T-helper 22 cell (primary cell): ENCODE results near the gene MAN1C1.
"Not testable (repeated sequence)": the region's sequence is repeated elsewhere in the genome, so short reads cannot be mapped to it uniquely, and the experiment has no call there.

Source experiments
- DNase-seq: peaks from one replicate; pipeline ENCODE4 v3.0.0-alpha.2; 2020; ENCODE audit warnings: low read depth

The MAN1C1 gene

DNA sequence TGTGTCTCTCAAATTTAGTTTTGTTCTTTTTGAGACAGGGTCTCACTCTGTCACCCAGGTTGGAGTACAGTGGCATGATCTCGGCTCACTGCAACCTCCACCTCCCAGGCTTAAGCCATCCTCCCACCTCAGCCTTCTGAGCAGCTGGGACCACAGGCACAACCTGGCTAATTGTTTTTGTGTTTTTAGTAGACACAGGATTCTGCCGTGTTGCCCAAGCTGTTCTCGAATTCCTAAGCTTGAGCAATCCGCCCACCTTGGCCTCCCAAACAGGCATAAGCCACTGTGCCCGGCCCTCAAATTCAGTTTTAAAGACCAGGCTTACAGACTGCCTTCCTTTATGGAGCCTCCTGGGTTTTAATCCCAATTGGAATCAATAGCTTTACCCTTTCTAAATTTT, 99.7 kb downstream of the MAN1C1 start:
- DNase-seq = no peak

DNA sequence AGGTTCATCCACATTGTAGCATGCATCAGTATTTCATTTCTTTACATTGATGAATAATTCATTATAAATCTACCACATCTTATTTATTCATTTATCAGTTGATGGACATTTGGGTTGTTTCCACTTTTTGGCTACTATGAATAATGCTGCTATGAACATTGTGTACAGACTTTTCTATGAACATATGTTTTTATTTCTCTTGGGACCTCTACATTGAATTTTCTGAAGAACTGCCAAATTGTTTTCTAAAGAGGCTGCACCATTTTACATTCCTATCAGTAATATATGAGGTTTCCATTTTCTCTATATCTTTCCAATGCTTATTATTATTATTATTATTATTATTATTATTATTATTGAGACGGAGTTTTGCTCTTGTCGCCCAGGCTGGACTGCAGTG, 102.1 kb downstream of the MAN1C1 start:
- DNase-seq = no peak

GRCh38 chr1:25720624-25721023, 104.0 kb downstream of the MAN1C1 start:
- no peak for DNase-seq

- no peak for DNase-seq
Observed at GRCh38 chr1:25723250-25723880, 106.8 kb downstream of the MAN1C1 start.

- DNase-seq = no peak
Observed at GRCh38 chr1:25724201-25724600, 107.6 kb downstream of the MAN1C1 start.

DNA sequence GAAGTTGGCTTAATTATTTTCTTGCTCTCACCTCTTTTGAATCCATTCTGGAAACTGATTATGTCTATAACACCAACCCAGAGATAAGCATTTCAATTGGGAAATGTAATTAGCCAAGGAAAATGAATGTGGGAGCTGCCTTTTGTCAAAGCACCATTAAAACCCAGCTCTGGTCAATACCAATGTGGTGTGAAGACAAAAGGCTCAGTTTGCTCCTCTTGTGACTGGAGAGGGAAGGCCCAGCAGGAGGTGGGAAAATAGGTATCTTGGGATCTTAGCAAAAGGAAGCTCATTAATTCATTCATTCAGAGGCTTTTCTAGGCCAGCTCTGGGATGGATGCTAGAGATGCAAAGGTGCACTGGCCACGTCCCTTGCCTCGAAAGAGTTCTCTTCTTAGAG, 108.4 kb downstream of the MAN1C1 start:
- DNase-seq = no peak

DNA sequence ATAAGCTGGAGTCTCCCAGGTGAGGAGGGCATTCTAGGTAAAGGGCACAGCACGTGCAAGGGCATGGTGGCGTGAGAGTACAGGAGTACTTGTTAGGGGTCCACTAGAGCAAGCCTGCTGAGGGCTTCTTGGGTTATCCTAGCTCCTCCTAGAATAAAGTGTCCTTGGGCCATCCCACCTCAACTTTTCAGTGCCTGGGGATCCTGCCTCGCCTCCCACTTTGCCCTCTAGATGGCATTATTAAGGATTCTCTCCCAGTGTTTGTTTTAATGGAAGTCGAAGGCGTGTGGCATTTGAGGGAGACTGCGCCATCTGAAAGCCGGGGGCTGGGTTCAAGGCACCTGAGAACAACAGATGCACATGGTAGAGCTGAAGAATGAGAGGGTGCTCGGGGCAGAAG, 108.9 kb downstream of the MAN1C1 start:
- no peak for DNase-seq

DNA sequence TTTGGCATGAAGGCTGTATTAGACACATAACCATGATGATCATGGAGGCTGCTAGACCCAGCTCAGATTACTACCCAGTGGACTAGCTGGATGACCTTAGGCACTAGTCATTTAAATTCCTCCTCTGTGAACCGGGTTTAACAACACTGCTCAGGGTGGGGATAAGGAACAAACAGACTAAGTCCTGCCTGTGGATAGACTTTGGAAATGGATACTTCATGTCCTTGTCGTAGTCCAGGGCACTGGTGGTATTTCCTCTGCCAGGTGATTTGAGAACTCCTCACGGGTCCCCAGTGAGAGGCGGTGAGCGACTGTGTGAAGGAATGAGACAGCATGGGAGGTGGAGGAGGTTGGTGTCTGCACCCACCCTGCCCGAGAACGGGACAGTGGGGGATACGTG, 110.5 kb downstream of the MAN1C1 start:
- no peak for DNase-seq

GRCh38 chr1:25727635-25728286, 111.2 kb downstream of the MAN1C1 start:
- no peak for DNase-seq

GRCh38 chr1:25728301-25728935, 111.8 kb downstream of the MAN1C1 start:
- DNase-seq = no peak

GRCh38 chr1:25729045-25729444, 112.5 kb downstream of the MAN1C1 start:
- DNase-seq = no peak

DNA sequence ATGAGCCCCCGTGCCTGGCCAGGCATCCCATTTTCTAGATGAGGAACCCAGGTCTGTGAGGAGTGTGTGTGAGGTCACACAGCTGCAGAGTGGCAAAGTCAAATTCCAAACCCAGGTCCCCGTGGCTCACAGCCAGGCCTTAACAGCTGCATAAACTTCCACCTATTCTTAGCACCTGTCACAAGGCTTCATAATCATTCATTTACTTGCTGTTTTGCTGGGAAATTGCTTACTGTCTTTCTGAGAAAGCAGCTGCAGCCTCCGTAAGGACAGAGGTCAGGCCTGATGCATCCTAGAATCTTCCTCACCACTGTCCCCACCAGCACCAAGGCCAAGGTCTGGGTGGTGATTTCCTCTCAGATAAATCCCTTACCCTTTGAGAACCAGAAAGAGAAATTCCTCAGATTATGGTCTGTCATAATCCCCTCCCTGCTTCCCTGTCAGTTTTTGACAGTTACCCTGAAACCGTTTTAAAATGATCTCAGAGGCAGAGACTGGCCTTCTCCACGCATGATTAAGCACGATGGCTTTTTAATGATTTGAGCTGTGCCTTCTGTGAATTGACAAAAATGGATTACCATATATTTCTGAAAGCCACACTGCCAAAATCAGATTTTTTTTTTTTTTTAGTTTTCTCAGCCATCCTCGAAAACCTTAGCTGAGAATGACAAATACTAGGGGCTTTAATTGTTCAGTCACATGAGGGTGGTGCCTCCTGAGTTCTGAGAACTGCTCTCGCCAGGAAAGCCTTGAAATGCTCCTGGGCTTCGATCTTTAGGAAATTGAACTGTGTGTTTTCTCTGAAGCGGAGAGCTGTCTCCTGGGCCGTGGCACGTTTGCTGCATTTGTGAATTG, 113.4 kb downstream of the MAN1C1 start:
- no peak for DNase-seq

DNA sequence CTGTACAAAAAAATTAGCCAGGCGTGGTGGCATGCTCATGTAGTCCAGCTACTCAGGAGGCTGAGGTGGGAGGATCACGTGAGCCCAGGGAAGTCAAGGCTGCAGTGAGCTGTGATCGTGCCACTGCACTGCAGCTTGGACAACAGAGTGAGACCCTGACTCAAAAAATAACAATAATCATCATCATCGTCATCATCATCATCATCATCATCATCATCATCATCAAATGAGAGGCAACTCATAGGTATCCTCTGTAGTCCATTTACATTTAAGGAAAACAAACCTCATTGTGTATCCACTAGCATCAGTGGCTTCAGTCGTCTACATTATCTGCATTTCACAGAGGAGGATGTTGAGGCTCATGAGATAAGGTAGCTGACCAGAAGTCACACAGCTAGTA, 114.6 kb downstream of the MAN1C1 start:
- no peak for DNase-seq

DNA sequence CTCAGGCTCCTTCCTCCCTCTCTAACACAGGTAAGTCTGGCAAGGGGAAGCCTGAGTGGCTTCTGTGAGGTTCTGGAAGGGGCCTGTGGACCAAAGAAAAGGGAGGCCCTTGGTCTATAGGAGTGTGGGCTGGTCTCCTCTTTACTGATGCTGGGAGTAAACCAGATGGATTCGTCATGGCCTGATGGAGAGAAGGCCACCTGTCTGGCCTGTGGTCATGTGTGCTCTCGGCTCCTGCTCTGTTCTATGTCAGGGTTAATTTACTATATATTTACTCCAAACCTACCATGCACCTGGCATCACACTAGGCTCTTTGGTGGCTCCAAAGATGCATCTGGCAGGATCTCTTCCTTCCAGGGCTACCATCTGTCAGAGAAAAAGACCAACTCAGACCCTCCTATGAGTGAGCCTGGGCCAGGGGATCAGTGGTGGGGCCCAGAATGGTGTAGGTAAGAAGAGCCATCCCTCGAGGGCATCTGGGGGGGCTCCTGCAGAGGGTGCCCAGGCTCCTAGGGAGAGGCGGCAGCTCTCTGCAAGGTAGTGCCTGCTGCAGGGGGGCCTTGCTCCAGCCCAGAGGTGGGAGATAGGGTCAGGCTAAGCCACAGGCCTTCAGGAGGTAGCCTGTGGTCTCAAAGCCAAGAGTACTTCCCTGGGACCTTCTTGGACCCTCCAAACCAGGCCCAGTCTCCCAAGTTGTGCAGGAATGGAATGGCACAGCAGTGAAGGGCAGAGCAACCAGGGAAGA, 115.2 kb downstream of the MAN1C1 start:
- DNase-seq = no peak

GRCh38 chr1:25732821-25733220, 116.2 kb downstream of the MAN1C1 start:
- no peak for DNase-seq

DNA sequence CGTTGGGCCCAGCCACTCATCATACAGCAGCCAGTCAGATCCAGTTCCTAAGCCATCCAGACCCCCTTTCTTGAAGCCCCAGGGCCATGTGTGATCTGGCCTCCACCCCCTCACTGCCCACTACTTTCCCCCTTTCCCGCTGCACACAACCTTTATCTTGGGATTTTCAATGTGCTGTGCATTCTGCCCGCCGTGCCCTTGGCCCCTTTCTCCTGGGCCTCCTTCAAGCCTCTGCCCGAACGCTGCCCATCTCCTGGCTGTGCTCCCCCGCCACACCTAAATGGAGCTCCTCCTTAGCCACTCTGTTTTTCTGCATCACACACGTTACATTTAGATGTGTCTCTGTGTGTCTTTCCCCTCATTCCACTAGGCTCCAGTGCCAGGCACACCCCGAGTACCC, 116.7 kb downstream of the MAN1C1 start:
- DNase-seq = no peak

- DNase-seq = not testable (repeated sequence)
Observed at GRCh38 chr1:25734991-25735390, 118.4 kb downstream of the MAN1C1 start.

DNA sequence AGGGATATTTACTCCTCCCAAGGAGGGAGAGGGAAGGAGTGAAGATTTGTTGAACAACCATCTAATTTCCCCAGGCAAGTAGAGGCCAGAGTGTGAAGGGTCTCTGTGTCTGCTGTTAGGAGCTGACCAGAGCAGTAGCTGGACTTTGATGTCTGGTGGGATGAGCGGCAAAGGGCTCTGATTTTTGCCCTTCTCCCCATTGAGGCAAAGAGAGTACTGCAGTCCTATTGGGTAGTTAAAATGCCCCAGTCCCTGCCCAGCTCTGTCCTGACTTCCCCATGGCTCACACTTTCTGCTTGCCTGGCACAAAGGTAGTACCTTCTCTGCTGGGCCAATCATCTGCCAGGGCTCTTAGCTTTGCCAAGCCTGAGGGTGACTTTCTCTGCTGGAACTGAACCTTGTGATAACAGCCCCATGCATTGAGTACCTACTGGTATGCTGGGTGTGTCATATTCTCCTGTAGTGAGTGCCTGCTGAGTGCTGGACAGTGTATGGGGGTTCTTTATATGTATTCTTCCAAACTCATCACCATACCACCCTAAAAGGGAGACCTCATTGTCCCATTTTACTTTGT, 119.5 kb downstream of the MAN1C1 start:
- DNase-seq = no peak

DNA sequence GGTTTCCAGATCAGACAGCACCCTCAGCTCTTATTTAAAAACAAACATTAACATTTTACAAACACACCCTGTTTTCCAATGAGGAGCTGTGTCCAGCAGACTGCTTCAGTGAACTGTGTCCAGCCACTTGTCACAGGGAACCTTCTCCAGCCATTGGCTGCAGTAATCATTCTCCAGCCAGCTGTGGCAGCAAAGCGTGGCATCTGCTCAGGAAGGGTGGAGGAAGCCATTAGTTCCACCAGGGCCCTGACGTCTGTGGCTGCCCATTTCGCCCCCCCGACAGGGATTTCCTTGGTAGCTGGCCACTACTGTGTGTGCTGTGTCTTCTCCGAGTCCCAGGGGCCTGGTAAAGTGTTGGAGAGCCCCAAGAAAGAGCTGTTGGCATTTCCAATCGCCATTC, 120.5 kb downstream of the MAN1C1 start:
- no peak for DNase-seq

GRCh38 chr1:25738499-25738898, 121.9 kb downstream of the MAN1C1 start:
- DNase-seq = no peak

- DNase-seq = no peak
Observed at GRCh38 chr1:25739341-25739740, 122.8 kb downstream of the MAN1C1 start.

DNA sequence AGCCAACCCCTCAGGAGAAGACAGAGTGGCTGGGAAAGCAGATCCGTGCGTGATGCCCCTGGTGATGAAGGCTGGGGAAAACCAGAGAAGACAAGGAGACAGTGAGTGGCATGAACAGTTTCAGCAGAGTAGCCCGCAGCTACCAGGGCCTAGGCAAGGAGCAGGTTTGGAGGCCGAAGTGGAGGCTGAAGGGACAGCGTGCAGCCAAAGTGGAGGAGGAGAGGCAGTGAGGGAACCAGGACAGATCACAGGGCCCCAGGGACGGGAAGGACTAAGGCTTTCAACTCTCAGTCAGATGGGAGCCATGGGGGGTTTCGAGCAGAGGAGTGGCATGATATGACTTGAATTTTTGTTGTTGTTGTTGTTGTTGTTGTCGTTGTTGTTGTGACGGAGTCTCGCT, 123.5 kb downstream of the MAN1C1 start:
- no peak for DNase-seq
